GM19023 (cell line): Measurements from ENCODE around the gene TJP1.
"Not testable (repeated sequence)": the region's sequence is repeated elsewhere in the genome, so short reads cannot be mapped to it uniquely, and the experiment has no call there.

Source experiments
- ATAC-seq: cut with Tn5 transposase; IDR thresholded peaks from one replicate; pipeline ENCODE4 v1.9.1; 2021; ENCODE audit warnings: mild to moderate bottlenecking, moderate library complexity; ENCODE audit not compliant: unreplicated experiment

TJP1 gene

GRCh38 chr15:29685156-29686078, 136.9 kb downstream of the TJP1 start:
- no peak for ATAC-seq

DNA sequence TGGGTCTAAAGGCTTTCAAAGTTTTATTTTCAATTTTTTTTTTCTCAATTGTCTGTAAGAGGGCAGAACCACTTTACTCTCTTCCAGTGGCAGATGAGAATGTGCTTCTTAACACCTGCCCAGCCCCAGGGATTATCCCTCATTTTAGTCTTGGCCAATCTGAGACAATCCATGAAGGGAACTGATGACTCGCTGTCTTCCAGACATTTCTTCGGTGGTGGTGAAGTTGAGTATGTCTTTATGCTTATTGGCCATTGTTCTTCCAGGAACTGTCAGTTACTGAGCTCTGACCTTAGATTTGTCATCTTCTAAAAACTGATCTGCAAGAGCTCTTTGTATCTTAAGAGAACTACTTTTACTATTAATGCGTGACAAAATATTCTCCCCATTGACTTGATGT, 139.5 kb downstream of the TJP1 start:
- no peak for ATAC-seq

GRCh38 chr15:29682361-29682760, 139.9 kb downstream of the TJP1 start:
- no peak for ATAC-seq

- no peak for ATAC-seq
Observed at GRCh38 chr15:29681946-29682345, 140.3 kb downstream of the TJP1 start.

DNA sequence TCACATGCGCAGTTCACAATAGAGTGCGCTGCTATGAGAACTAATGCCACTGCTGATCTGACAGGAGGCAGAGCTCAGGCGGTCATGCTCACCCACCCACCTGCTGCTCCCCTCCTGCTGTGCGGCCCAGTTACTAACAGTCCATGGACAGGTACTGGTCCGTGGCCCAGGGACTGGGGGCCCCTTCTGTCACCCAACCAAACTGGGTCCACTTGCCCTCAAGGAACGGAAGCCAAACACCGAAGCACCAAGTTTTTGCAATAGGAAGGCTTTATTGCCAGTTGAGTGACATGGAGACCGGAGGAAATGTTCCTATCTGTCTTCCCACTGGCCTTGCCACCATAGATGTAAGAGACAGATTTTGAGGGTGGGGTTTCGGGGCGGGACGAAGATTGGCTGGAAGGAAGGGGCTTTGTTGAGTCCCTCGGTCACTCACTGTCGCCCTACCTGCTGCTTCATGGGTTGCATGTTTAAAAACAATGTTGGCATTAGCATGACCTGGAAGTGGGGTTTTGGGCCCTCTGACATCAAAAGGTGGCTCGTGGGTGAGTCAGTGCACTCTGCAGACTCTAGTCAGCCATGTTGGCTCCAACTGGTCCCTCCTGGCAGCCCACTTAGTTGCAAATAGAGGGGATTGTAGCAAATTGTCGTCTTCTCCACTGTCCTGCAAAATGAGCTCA, 141.0 kb downstream of the TJP1 start:
- no peak for ATAC-seq

DNA sequence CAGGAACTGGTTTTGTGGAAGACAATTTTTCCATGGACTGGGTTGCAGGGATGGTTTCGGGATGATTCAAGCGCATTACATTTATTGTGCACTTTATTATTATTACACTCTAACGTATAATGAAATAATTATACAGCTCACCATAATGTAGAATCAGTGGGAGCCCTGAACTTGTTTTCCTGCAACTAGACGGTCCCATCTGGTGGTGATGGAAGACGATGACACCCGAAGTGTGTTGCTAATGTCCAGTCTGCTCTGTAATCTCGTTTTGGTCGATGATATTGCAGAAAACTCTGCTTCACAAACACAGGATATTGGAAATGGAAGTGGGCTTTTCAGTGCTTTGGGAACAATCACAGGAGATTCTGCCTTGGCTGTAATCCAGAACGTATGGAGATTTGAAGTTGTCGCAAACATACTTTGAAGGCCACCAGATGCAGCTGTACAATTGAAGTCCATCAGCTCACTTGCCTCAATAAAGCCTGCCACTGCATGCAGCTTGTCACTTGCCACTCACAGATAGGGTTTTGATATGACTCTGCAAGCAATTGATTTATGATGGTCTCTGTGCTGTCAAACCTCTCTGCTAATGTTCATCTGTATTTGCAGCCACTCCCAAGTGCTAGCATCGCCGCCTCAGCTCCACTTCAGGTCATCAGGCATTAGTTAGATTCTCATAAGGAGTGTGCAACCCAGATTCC, 141.7 kb downstream of the TJP1 start:
- no peak for ATAC-seq

DNA sequence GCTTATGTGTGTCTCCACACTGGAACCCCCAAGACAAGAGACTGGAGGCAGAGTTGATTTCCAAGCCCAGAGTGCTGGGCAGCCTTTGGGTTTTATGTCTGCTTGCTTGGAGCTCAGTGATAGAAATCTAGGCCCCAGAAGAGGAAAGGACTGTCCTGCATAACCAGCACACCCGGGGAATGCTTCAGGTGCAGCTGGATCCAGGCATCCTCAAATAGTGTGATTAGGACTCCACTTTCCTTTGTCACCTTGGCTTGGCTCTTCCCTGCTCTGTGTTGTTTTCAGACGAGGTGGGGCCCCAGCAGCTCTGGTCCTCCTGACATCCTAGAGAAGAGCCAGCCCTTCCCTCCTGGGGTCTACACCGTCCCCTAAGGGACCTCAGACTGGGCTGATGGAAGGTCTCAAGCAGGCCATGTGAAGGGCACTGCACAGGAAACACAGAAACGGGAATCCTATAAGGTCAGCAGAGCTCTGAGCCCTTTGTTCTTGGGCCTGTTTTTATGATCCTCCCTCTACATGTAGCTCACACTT, 143.7 kb downstream of the TJP1 start:
- no peak for ATAC-seq

- no peak for ATAC-seq
Observed at GRCh38 chr15:29677871-29678461, 144.3 kb downstream of the TJP1 start.

GRCh38 chr15:29677455-29677854, 144.8 kb downstream of the TJP1 start:
- no peak for ATAC-seq

GRCh38 chr15:29676961-29677402, 145.3 kb downstream of the TJP1 start:
- ATAC-seq, result no peak

GRCh38 chr15:29676374-29676960, 145.8 kb downstream of the TJP1 start:
- ATAC-seq, result not testable (repeated sequence)

GRCh38 chr15:29675791-29676301, 146.4 kb downstream of the TJP1 start:
- ATAC-seq, result no peak

DNA sequence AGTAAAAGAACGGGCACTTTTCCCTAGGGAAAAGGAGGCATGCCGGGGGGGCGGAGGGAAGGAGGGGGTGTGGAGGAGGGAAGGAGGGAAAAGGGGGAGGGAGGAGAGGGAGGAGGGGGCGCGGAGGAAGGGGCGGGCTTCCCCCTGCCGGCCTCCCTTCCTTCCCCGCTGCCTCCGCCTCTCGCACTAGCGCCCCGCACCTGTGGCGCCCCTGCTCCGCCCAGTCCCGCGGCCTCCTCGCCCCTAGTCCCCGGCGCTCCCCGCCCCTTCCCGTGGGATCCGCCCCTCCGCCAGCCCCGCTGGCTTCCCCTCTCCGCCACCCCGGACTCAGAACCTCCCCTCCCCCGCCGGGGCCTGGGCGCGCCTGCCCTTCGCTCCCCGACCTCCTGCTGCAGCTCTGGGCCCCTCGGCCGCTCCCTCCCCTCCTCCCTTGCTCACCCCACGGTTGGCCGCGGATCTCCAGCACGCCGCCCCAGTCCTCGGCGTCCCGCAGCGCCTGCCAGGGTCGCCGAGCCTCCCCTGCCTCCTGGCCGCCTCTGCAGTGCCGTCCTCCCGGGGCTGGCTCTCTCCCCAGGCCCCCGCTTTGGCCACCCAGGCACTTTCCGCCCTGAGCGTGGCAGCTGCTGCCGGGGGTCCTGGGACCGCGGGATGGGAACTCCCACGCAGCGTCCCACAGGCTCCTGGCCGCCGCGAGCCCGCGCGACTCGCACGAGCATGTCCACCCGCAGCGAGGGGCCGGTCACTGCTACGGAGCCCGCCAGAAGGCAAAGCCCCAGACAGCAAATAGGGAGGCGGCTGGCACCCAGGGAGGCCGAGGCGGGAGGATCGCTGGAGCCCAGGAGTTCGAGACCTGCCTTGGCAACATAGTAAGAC, 147.4 kb downstream of the TJP1 start:
- ATAC-seq, result no peak

DNA sequence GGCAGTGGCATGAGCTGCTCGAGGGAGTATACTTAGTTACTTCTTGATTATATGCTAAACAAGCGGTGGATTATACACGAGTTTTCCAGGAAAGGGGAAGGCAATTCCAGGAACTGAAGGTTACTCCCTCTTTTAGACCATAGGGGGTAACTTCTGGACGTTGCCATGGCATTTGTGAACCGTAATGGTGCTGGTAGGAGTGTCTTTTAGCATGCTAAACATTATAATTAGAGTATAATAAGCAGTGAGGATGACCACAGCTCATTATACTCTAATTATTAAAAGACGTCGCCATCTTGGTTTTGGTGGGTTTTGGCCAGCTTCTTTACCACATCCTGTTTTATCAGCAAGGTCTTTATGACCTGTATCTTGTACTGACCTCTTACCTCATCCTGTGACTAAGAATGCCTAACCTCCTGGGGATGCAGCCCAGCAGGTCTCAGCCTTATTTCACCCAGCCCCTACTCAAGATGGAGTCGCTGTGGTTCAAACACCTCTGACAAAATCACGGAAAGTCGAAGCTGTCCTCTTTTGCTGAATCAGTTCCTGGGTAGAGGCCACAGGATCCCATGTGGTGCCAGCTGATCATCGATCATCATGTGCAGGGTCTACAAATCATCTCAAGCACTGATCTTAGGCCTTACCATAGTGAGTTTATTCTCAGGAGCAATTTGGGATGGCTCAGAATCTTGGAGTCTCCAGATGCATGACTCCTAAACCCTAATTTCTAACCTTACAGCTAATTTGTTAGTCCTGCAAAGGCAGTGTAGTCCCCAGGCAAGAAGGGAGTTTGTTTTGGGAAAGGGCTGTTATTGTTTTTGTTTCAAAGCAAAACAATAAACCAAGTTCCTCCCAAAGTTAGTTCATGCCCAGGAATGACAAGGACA, 149.1 kb downstream of the TJP1 start:
- no peak for ATAC-seq

DNA sequence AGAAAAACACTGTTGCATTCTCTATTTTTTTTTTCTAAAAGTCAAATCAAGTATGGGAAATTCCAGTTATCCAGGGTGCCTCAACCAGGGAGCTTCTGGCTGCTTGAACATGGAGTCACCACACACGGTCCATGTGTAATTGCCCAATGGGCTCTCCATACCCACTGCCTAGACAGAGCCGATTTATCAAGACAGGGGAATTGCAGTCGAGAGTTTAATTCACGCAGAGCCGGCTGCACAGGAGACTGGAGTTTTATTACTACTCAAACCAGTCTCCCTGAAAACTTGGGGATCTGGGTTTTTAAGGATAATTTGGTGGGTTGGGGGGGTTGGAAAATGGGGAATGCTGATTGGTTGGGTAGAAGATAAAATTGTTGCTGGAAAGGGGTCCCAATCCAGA, 149.8 kb downstream of the TJP1 start:
- no peak for ATAC-seq

- ATAC-seq, result not testable (repeated sequence)
Observed at GRCh38 chr15:29672046-29672445, 150.2 kb downstream of the TJP1 start.

- no peak for ATAC-seq
Observed at GRCh38 chr15:29670998-29671981, 151.0 kb downstream of the TJP1 start.
